Glutamatergic neuron (in vitro differentiated cells): ENCODE results near the gene CFAP52. TPM values are rescaled to one million over a fixed set of nuclear protein-coding genes. Genes with fewer than 3 reads are reported as not detected.

Source experiments
- DNase-seq: peaks from one replicate; pipeline ENCODE4 v3.0.0; 2022
- H3K27ac Mint-ChIP-seq: one replicate; pipeline ENCODE4 v1.8.0; 2020; ENCODE audit warnings: mild to moderate bottlenecking, mixed read lengths, inconsistent platforms; ENCODE audit not compliant: unreplicated experiment
- H3K27me3 Mint-ChIP-seq: one replicate; pipeline ENCODE4 v1.8.0; 2020; ENCODE audit warnings: mild to moderate bottlenecking, moderate library complexity, mixed read lengths, inconsistent platforms; ENCODE audit not compliant: unreplicated experiment
- H3K36me3 Mint-ChIP-seq: one replicate; pipeline ENCODE4 v1.8.0; 2020; ENCODE audit warnings: mild to moderate bottlenecking, mixed read lengths, inconsistent platforms; ENCODE audit not compliant: unreplicated experiment
- H3K4me1 Mint-ChIP-seq: one replicate; pipeline ENCODE4 v1.8.0; 2020; ENCODE audit warnings: mild to moderate bottlenecking, low read depth, mixed read lengths, inconsistent platforms; ENCODE audit not compliant: unreplicated experiment
- H3K4me3 Mint-ChIP-seq: one replicate; pipeline ENCODE4 v1.8.0; 2020; ENCODE audit warnings: mild to moderate bottlenecking, mixed read lengths, inconsistent platforms; ENCODE audit not compliant: unreplicated experiment
- H3K9me3 Mint-ChIP-seq: one replicate; pipeline ENCODE4 v1.8.0; 2020; ENCODE audit warnings: mild to moderate bottlenecking, moderate library complexity, mixed read lengths, inconsistent platforms; ENCODE audit not compliant: unreplicated experiment
- total RNA-seq: library from RNA; stranded (reverse); fragmentation: NEBNext Ultra II Directional; extraction: Animal tissue kit (Norgen Biotek cat#: 25700); gene quantifications from one replicate; pipeline ENCODE4 v1.2.1, GENCODE V29; 2021; ENCODE audit not compliant: unreplicated experiment
- TF ChIP-seq, protein P1 (sequence below): fragments of 200-600 bp; sonication (generic); IDR thresholded peaks from one replicate; pipeline ENCODE4 v1.5.0; 2021; ENCODE audit not compliant: partially characterized antibody, unreplicated experiment

CFAP52 gene
- total RNA-seq, 1 donor from 2014 or later, result not detected

DNA sequence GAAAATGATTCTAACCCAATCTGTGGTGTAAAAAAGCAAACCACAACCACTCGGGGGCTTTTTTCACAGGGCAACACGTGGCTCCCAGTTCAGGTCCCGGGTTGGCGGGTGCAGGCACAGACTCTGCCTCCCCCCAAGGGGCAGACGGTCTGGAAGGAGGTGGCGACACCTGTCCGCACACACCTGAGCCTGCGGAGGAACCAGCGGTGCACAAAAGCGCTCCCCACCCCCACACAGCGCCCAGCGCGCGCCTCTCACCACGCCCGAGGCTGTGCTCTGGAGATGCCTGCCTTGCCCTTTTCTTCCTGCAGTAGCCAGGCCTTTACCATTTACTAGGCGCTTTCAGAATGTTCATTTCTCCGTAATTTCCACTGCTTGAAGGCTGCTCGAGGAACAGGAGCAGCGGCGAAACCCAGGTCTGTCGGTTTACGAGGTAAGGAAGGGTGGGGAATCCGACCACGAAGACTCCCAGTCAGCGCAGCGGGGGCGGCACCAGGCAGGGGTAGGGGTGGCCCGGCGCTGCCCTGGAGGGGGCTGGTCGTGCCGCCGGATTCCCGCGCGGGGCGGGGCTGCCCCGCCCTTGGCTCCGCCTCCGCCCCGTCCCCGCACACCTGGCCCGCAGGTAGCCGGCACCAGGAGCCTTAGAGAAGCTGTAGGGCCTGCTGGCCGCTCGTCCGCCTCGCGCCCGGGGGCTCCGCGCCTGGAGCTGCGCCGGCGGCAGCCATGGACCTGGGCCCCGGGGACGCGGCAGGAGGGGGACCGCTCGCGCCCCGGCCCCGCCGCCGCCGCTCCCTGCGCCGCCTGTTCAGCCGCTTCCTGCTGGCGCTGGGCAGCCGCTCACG lies 68.7 kb downstream of the CFAP52 start, which contains the start of gene USP43:
TSS of gene USP43 (plus strand) at position 608 of the 842 bp plus-strand sequence. CDS start at position 724, 116 bp downstream.
- TF ChIP-seq, protein P1, sequence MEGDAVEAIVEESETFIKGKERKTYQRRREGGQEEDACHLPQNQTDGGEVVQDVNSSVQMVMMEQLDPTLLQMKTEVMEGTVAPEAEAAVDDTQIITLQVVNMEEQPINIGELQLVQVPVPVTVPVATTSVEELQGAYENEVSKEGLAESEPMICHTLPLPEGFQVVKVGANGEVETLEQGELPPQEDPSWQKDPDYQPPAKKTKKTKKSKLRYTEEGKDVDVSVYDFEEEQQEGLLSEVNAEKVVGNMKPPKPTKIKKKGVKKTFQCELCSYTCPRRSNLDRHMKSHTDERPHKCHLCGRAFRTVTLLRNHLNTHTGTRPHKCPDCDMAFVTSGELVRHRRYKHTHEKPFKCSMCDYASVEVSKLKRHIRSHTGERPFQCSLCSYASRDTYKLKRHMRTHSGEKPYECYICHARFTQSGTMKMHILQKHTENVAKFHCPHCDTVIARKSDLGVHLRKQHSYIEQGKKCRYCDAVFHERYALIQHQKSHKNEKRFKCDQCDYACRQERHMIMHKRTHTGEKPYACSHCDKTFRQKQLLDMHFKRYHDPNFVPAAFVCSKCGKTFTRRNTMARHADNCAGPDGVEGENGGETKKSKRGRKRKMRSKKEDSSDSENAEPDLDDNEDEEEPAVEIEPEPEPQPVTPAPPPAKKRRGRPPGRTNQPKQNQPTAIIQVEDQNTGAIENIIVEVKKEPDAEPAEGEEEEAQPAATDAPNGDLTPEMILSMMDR, result no peak
- H3K36me3 Mint-ChIP-seq, result no peaks in the 10 kb centered on the region
- H3K27ac Mint-ChIP-seq, result no peak within 1 kb of the TSS
- H3K4me3 Mint-ChIP-seq, result peak within 1 kb of the TSS; percentile 88
- H3K9me3 Mint-ChIP-seq, result peaks cover 4% of the 10 kb centered on the region
- DNase-seq, result peak; percentile 41
- H3K27me3 Mint-ChIP-seq, result no peaks in the 10 kb centered on the region
- H3K4me1 Mint-ChIP-seq, result peaks cover 6% of the 10 kb centered on the region

DNA sequence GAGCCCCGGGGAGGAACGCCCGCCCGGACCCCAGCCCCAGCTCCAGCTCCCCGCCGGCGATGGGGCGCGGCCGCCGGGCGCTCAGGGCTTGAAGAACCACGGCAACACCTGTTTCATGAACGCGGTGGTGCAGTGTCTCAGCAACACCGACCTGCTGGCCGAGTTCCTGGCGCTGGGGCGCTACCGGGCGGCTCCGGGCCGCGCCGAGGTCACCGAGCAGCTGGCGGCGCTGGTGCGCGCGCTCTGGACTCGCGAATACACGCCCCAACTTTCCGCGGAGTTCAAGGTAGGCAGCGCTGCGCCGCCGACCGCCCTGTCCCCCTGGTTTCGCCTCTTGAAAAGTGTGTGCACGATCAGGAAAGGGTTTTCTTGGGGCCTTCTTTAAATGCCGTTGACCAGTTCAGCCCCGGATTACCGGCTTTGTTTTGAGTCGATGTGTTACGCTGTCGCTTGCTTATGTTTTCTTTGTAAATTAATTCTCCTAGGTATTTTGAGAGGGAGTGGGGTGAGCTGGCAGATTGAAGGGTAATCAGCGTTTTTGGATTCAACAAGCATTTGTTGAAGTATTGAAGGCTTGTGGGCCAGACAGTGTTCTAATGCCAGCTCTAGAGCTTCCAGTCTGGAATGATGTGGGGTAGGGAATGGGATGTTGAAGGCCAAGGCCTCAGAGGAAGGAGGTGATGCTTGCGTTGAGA lies 69.6 kb downstream of the CFAP52 start:
- H3K27ac Mint-ChIP-seq, result no peak overlapping the region
- no peaks in the 10 kb centered on the region for H3K36me3 Mint-ChIP-seq
- peaks cover 4% of the 10 kb centered on the region for H3K9me3 Mint-ChIP-seq
- no peaks in the 10 kb centered on the region for H3K27me3 Mint-ChIP-seq
- peak; percentile 47 for DNase-seq
- peaks cover 6% of the 10 kb centered on the region for H3K4me1 Mint-ChIP-seq
- H3K4me3 Mint-ChIP-seq, result peak overlapping the region; percentile 81
- TF ChIP-seq, protein P1, result no peak

DNA sequence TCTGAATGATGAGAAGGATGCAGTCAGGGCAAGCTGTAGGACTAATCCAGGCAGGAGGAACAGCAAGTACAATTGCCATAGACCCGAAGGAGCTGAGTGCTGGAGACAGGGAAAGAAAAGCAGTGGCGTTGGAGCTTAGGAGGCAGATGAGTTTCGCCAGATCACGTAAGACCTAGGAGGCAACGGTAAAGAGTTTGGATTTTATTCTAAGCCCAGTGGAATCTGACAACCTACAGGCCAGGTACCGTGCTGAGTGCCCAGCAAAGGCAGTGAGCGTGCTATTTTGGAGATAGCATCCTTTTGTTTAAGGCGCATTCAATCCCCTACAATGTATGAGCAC lies 70.1 kb downstream of the CFAP52 start:
- H3K4me3 Mint-ChIP-seq, result peak overlapping the region; percentile 81
- H3K36me3 Mint-ChIP-seq, result no peaks in the 10 kb centered on the region
- peaks cover 4% of the 10 kb centered on the region for H3K9me3 Mint-ChIP-seq
- no peak overlapping the region for H3K27ac Mint-ChIP-seq
- TF ChIP-seq, protein P1, result no peak
- H3K4me1 Mint-ChIP-seq, result peaks cover 6% of the 10 kb centered on the region
- no peak for DNase-seq
- H3K27me3 Mint-ChIP-seq, result no peaks in the 10 kb centered on the region

DNA sequence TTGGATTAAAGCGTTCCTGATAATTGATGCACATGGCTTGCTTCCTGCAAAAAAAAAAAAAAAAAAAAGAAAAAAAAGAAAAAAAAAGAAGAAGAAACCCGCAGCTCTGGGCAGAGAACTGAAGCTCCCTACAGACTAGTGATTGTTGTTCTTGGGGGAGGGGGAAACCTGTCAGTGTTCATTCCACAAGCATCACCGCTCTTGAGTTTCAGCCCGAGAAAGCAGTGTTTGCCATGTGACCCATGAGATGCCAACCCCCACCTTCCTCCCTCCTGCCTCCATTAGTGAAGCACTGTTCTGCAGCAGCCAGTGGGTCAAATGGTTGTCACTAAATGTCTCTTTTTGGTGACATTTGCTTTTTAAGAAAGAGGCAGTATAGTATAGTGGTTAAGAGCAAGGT lies 70.6 kb downstream of the CFAP52 start:
- TF ChIP-seq, protein P1, result no peak
- H3K27ac Mint-ChIP-seq, result no peak overlapping the region
- H3K4me3 Mint-ChIP-seq, result no peak overlapping the region
- peaks cover 6% of the 10 kb centered on the region for H3K4me1 Mint-ChIP-seq
- no peak for DNase-seq
- H3K27me3 Mint-ChIP-seq, result no peaks in the 10 kb centered on the region
- no peaks in the 10 kb centered on the region for H3K36me3 Mint-ChIP-seq
- peaks cover 4% of the 10 kb centered on the region for H3K9me3 Mint-ChIP-seq

DNA sequence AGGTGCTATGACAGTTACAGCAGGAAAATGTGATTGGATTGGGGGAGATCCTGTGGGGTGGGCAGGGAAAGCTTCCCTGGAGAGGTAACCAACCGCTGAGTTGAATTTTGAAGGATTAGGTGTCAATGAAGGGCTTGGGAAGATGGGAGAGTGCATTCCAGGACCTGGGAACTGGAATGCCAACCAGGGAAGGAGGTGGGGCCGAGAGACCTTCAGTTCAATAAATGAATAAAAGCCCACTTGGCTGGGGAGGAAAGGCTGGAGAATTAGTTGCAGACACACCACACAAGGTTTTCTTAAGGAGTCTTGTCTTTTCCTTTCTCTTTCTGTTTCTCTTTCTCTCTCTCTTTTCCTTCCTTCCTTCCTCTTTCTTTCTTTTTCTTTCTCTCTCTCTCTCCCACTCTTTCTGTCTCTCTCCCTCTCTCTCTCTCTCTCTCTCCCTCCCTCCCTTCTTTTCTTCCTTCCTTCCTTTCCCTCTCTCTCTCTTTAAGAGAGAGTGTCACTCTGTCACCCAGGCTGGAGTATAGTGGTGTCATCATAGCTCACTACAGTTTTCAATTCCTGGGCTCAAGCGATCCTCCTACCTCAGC lies 72.2 kb downstream of the CFAP52 start:
- DNase-seq, result no peak
- no peak overlapping the region for H3K27ac Mint-ChIP-seq
- H3K36me3 Mint-ChIP-seq, result no peaks in the 10 kb centered on the region
- H3K4me3 Mint-ChIP-seq, result no peak overlapping the region
- TF ChIP-seq, protein P1, result no peak
- peaks cover 6% of the 10 kb centered on the region for H3K4me1 Mint-ChIP-seq
- peaks cover 4% of the 10 kb centered on the region for H3K9me3 Mint-ChIP-seq
- no peaks in the 10 kb centered on the region for H3K27me3 Mint-ChIP-seq
